Stomach (tissue), 9 donors: ENCODE measurements around the gene FCRL6. TPM values are rescaled to one million over a fixed set of nuclear protein-coding genes. Genes with fewer than 3 reads are reported as not detected.

Experiments used
- DNase-seq, 2 donors: peaks; one replicate each; pipeline versions ENCODE4 v3.0.0 to v3.0.0-alpha.2; 2013 to 2019
- H3K27ac ChIP-seq, 5 donors: fragments of 200-600 bp in 4 of 5; sonication (generic) in 4 of 5; one replicate each; pipeline ENCODE4 v1.5.1; 2013 to 2019; ENCODE audit warnings: mild to moderate bottlenecking in 1 of 5, moderate library complexity in 1 of 5
- H3K27me3 ChIP-seq, 3 donors: fragments of 200-600 bp; sonication (generic); one replicate each; pipeline ENCODE4 v1.5.1; 2017 to 2019; ENCODE audit warnings: mixed run types in 1 of 3
- H3K36me3 ChIP-seq, 4 donors: fragments of 200-600 bp; sonication (generic); 1 replicate in 3 of 4; 2 replicates in 1 of 4; pipeline ENCODE4 v1.5.1; 2016 to 2019
- H3K4me1 ChIP-seq, 4 donors: fragments of 200-600 bp; sonication (generic); one replicate each; pipeline ENCODE4 v1.5.1; 2016 to 2019
- H3K4me3 ChIP-seq, 4 donors: fragments of 200-600 bp; sonication (generic) in 3 of 4; one replicate each; pipeline ENCODE4 v1.5.1; 2016 to 2019; ENCODE audit warnings: mild to moderate bottlenecking in 1 of 4
- H3K9me3 ChIP-seq, 4 donors: fragments of 200-600 bp; sonication (generic); one replicate each; pipeline ENCODE4 v1.5.1; 2016 to 2019
- CTCF ChIP-seq, 7 experiments: fragments of 450-650 bp in 4 of 7; fragments of 200-600 bp in 3 of 7; sonication (generic) in 3 of 7; IDR thresholded peaks; one replicate each; pipeline ENCODE4 v1.5.1; 2016 to 2019; ENCODE audit warnings: antibody characterized with exemption in 7 of 7, control low read depth in 2 of 7, mild to moderate bottlenecking in 1 of 7
- EP300 ChIP-seq: sonication (generic); formaldehyde crosslinking; IDR thresholded peaks from one replicate; pipeline ENCODE4 v1.6.1; 2017; ENCODE audit warnings: antibody characterized with exemption
- POLR2A ChIP-seq, 4 donors: fragments of 450-650 bp; IDR thresholded peaks; one replicate each; pipeline ENCODE4 v1.6.1; 2016; ENCODE audit warnings: antibody characterized with exemption in 4 of 4, control low read depth in 2 of 4, mild to moderate bottlenecking in 1 of 4, moderate library complexity in 1 of 4
- POLR2AphosphoS5 ChIP-seq, 3 donors: sonication (generic); formaldehyde crosslinking; IDR thresholded peaks; one replicate each; pipeline ENCODE4 v1.6.1; 2016; ENCODE audit warnings: antibody characterized with exemption in 3 of 3
- WGBS, 5 donors: extraction: QIAGEN DNeasy Blood & Tissue Kit in 3 of 5; methylation state at CpG; one replicate each; pipeline versions ENCODE4 v1.1.5 to v1.1.7; 2013 to 2018; 5-methylcytosine and 5-hydroxymethylcytosine counted together
- intact Hi-C: fragments of 100-400 bp; cut with DNase I; formaldehyde crosslinking; loops from one replicate; pipeline ENCODE4 v1.15.1; 2023; ENCODE audit warnings: low total_unique reads
- polyA plus RNA-seq, 3 donors: library from polyadenylated mRNA; stranded (reverse); fragments of 200-250 nt; gene quantifications; one replicate each; pipeline ENCODE4 v1.2.3, GENCODE V29; 2013
- total RNA-seq, 5 donors: library from RNA; depleted of rRNA; stranded (reverse); fragments of >200 nt; gene quantifications; one replicate each; pipeline versions ENCODE4 v1.1.0 to v1.2.3, GENCODE V29; 2014 to 2016
- donor health status: healthy with polysubstance abuse.
- donor health status: Bipolar disorder and iron deficiency.
- donor health status: healthy.

The FCRL6 gene
- total and polyA plus RNA-seq, 8 donors, result not detected

GRCh38 chr1:159845751-159846629 is 43.8 kb downstream of the FCRL6 start:
- Histone ChIP-seq H3K36me3 (no peaks in the 10 kb centered on the region), H3K27me3 (no peaks in the 10 kb centered on the region), H3K27ac (no peak overlapping the region), H3K4me3 (no peak overlapping the region), H3K4me1 (peaks cover 0 to 5% (median 0%) of the 10 kb centered on the region in 4 donors), H3K9me3 (no peaks in the 10 kb centered on the region)
- DNase-seq, result peak in 1 of 2 donors; percentile 70
- no peak for TF ChIP-seq CTCF (IDR thresholded peaks at IDR 0.05)
- no peak for TF ChIP-seq POLR2AphosphoS5 (IDR thresholded peaks at IDR 0.05)
- no peak for TF ChIP-seq POLR2A (IDR thresholded peaks at IDR 0.05)
- no peak for TF ChIP-seq EP300
- WGBS, 5 donors, result 71 to 80% (median 78%) methylated on average over 13 of the region's 13 CpGs
- intact Hi-C loops, result no loop called here

- TF ChIP-seq CTCF (IDR thresholded peaks at IDR 0.05) (no peak), EP300 (no peak), POLR2AphosphoS5 (IDR thresholded peaks at IDR 0.05) (no peak), POLR2A (IDR thresholded peaks at IDR 0.05) (no peak)
Measured at GRCh38 chr1:159847231-159847630, 45.1 kb downstream of the FCRL6 start.

GRCh38 chr1:159848326-159848725 is 46.2 kb downstream of the FCRL6 start:
- TF ChIP-seq POLR2A (IDR thresholded peaks at IDR 0.05), result no peak
- no peak for TF ChIP-seq CTCF (IDR thresholded peaks at IDR 0.05)
- no peak for TF ChIP-seq EP300
- TF ChIP-seq POLR2AphosphoS5 (IDR thresholded peaks at IDR 0.05), result no peak
- 42 to 81% (median 47%) methylated on average over 3 of the region's 3 CpGs for WGBS, 5 donors
- Histone ChIP-seq H3K9me3 (no peaks in the 10 kb centered on the region), H3K36me3 (no peaks in the 10 kb centered on the region), H3K4me1 (peaks cover 0 to 10% (median 3%) of the 10 kb centered on the region in 4 donors), H3K4me3 (no peak overlapping the region), H3K27ac (no peak overlapping the region), H3K27me3 (no peaks in the 10 kb centered on the region)
- no peak for DNase-seq
- intact Hi-C loops, result no loop called here

More at GRCh38 chr1:159847231-159847630, 45.1 kb downstream of the FCRL6 start:
- no peak overlapping the region for H3K4me3 ChIP-seq
- H3K4me1 ChIP-seq, result peaks cover 0 to 5% (median 0%) of the 10 kb centered on the region in 4 donors
- no peaks in the 10 kb centered on the region for H3K27me3 ChIP-seq
- H3K27ac ChIP-seq, result no peak overlapping the region
- intact Hi-C loops, result no loop called here
- no peaks in the 10 kb centered on the region for H3K9me3 ChIP-seq
- DNase-seq, result no peak
- no peaks in the 10 kb centered on the region for H3K36me3 ChIP-seq
- 61 to 81% (median 65%) methylated on average over 4 of the region's 4 CpGs for WGBS, 5 donors

- H3K4me1 ChIP-seq, result peaks cover 0 to 22% (median 17%) of the 10 kb centered on the region in 4 donors
- WGBS, 5 donors, result 68 to 82% (median 78%) methylated on average over 2 of the region's 2 CpGs
- intact Hi-C loops, result no loop called here
- DNase-seq, result no peak
- TF ChIP-seq EP300 (no peak), CTCF (IDR thresholded peaks at IDR 0.05) (no peak), POLR2AphosphoS5 (IDR thresholded peaks at IDR 0.05) (no peak), POLR2A (IDR thresholded peaks at IDR 0.05) (no peak)
- H3K9me3 ChIP-seq, result no peaks in the 10 kb centered on the region
- H3K36me3 ChIP-seq, result no peaks in the 10 kb centered on the region
- H3K4me3 ChIP-seq, result no peak overlapping the region
- no peaks in the 10 kb centered on the region for H3K27me3 ChIP-seq
- no peak overlapping the region for H3K27ac ChIP-seq
Measured at GRCh38 chr1:159849626-159850366, 47.6 kb downstream of the FCRL6 start.
